Trophoblast cell (in vitro differentiated cells and primary cell): ENCODE data around the gene ABCC4.

Experiments used
- DNase-seq, 2 donors: peaks; one replicate each; pipeline ENCODE4 v3.0.0-alpha.2; 2016
- H2AFZ ChIP-seq: 2 replicates; pipeline ENCODE4 v1.6.1; 2013; ENCODE audit warnings: low read length, moderate library complexity, mild to moderate bottlenecking; ENCODE audit not compliant: insufficient read depth, poor library complexity
- H2AK5ac ChIP-seq: 2 replicates; pipeline ENCODE4 v1.6.1; 2013; ENCODE audit warnings: mild to moderate bottlenecking, low read length
- H2BK120ac ChIP-seq: 2 replicates; pipeline ENCODE4 v1.6.1; 2013; ENCODE audit warnings: low read length, mild to moderate bottlenecking, moderate library complexity; ENCODE audit not compliant: insufficient read depth, poor library complexity
- H2BK12ac ChIP-seq: 2 replicates; pipeline ENCODE4 v1.6.1; 2013; ENCODE audit warnings: mild to moderate bottlenecking, low read length, moderate library complexity
- H2BK5ac ChIP-seq: 2 replicates; pipeline ENCODE4 v1.6.1; 2013; ENCODE audit warnings: low read length, low read depth, moderate library complexity, mild to moderate bottlenecking; ENCODE audit not compliant: poor library complexity
- H3K14ac ChIP-seq: 2 replicates; pipeline ENCODE4 v1.6.1; 2013; ENCODE audit warnings: mild to moderate bottlenecking, low read length
- H3K18ac ChIP-seq: 2 replicates; pipeline ENCODE4 v1.6.1; 2013; ENCODE audit warnings: mild to moderate bottlenecking, low read length
- H3K23ac ChIP-seq: 2 replicates; pipeline ENCODE4 v1.6.1; 2013; ENCODE audit warnings: low read length
- H3K27ac ChIP-seq: 2 replicates; pipeline ENCODE4 v1.5.1; 2013; ENCODE audit warnings: low read depth, mild to moderate bottlenecking, inconsistent platforms, low read length, moderate library complexity
- H3K27me3 ChIP-seq: 2 replicates; pipeline ENCODE4 v1.6.1; 2013; ENCODE audit warnings: inconsistent platforms, mild to moderate bottlenecking, low read length, moderate library complexity; ENCODE audit not compliant: insufficient read depth
- H3K36me3 ChIP-seq, 2 experiments: 1 replicate in 1 of 2; 2 replicates in 1 of 2; pipeline ENCODE4 v1.6.1; 2013; ENCODE audit warnings: low read length in 2 of 2, mild to moderate bottlenecking in 2 of 2, moderate library complexity in 1 of 2; ENCODE audit not compliant: insufficient read depth in 2 of 2, control insufficient read depth in 1 of 2
- H3K4ac ChIP-seq: 2 replicates; pipeline ENCODE4 v1.6.1; 2013; ENCODE audit warnings: low read depth, mild to moderate bottlenecking, low read length, moderate library complexity
- H3K4me1 ChIP-seq, 2 experiments: 1 replicate in 1 of 2; 2 replicates in 1 of 2; pipeline ENCODE4 v1.6.1; 2013; ENCODE audit warnings: low read length in 2 of 2, mild to moderate bottlenecking in 2 of 2, moderate library complexity in 1 of 2; ENCODE audit not compliant: insufficient read depth in 2 of 2, control insufficient read depth in 1 of 2
- H3K4me2 ChIP-seq: 2 replicates; pipeline ENCODE4 v1.6.1; 2013; ENCODE audit warnings: inconsistent platforms, mild to moderate bottlenecking, low read length, moderate library complexity
- H3K4me3 ChIP-seq: 2 replicates; pipeline ENCODE4 v1.5.1; 2013; ENCODE audit warnings: mild to moderate bottlenecking, low read depth, low read length, inconsistent platforms
- H3K79me1 ChIP-seq: one replicate; pipeline ENCODE4 v1.6.1; 2013; ENCODE audit warnings: low read length
- H3K79me2 ChIP-seq: 2 replicates; pipeline ENCODE4 v1.6.1; 2013; ENCODE audit warnings: low read length, mild to moderate bottlenecking; ENCODE audit not compliant: control insufficient read depth, insufficient read depth, poor library complexity
- H3K9ac ChIP-seq: 2 replicates; pipeline ENCODE4 v1.6.1; 2013; ENCODE audit warnings: mild to moderate bottlenecking, low read length
- H3K9me3 ChIP-seq: 2 replicates; pipeline ENCODE4 v1.6.1; 2013; ENCODE audit warnings: low read depth, mild to moderate bottlenecking, control low read depth, inconsistent platforms, low read length; ENCODE audit not compliant: insufficient read depth
- H4K12ac ChIP-seq: 2 replicates; pipeline ENCODE4 v1.6.1; 2013; ENCODE audit warnings: low read depth, mild to moderate bottlenecking, low read length, moderate library complexity
- H4K8ac ChIP-seq: 2 replicates; pipeline ENCODE4 v1.6.1; 2013; ENCODE audit warnings: low read depth, mild to moderate bottlenecking, low read length, moderate library complexity
- H4K91ac ChIP-seq: one replicate; pipeline ENCODE4 v1.6.1; 2013; ENCODE audit warnings: low read depth, mild to moderate bottlenecking, low read length, moderate library complexity
- WGBS: extraction: QIAGEN DNeasy Blood & Tissue Kit; methylation state at CpG from one replicate; pipeline ENCODE4 v1.1.7; 2013; ENCODE audit warnings: missing lambda C conversion rate; ENCODE audit not compliant: insufficient read length, insufficient coverage; ENCODE audit errors: extremely low coverage; 5-methylcytosine and 5-hydroxymethylcytosine counted together

Gene ABCC4

GRCh38 chr13:95207769-95208366 is 93.4 kb downstream of the ABCC4 start:
- H3K36me3 ChIP-seq, result no peaks in the 10 kb centered on the region
- WGBS, result no CpG with 5 or more reads among the region's 12 CpGs
- H3K27ac ChIP-seq, result no peak overlapping the region
- H3K9me3 ChIP-seq, result no peaks in the 10 kb centered on the region
- no peak overlapping the region for H2BK12ac ChIP-seq
- no peak overlapping the region for H3K23ac ChIP-seq
- H3K4me3 ChIP-seq, result no peak overlapping the region
- H2BK5ac ChIP-seq, result no peak overlapping the region
- H3K79me1 ChIP-seq, result no peaks in the 10 kb centered on the region
- H3K4me1 ChIP-seq, result no peaks in the 10 kb centered on the region
- no peak for DNase-seq
- H3K14ac ChIP-seq, result no peak overlapping the region
- no peak overlapping the region for H3K9ac ChIP-seq
- H2AFZ ChIP-seq, result no peak overlapping the region
- no peak overlapping the region for H2BK120ac ChIP-seq
- H3K79me2 ChIP-seq, result no peaks in the 10 kb centered on the region
- H3K4ac ChIP-seq, result no peak overlapping the region
- no peak overlapping the region for H4K91ac ChIP-seq
- no peak overlapping the region for H2AK5ac ChIP-seq
- H3K4me2 ChIP-seq, result no peak overlapping the region
- H4K12ac ChIP-seq, result no peak overlapping the region
- no peak overlapping the region for H3K18ac ChIP-seq
- H4K8ac ChIP-seq, result no peak overlapping the region
- H3K27me3 ChIP-seq, result no peaks in the 10 kb centered on the region

- no peaks in the 10 kb centered on the region for H3K36me3 ChIP-seq
- no peak overlapping the region for H2BK12ac ChIP-seq
- no peak overlapping the region for H3K14ac ChIP-seq
- no peak for DNase-seq
- H2BK120ac ChIP-seq, result no peak overlapping the region
- no peak overlapping the region for H3K4me2 ChIP-seq
- H3K23ac ChIP-seq, result no peak overlapping the region
- H2AFZ ChIP-seq, result no peak overlapping the region
- H3K4ac ChIP-seq, result no peak overlapping the region
- WGBS, result no CpG with 5 or more reads among the region's 4 CpGs
- H3K9me3 ChIP-seq, result no peaks in the 10 kb centered on the region
- no peak overlapping the region for H2BK5ac ChIP-seq
- H2AK5ac ChIP-seq, result no peak overlapping the region
- no peaks in the 10 kb centered on the region for H3K79me2 ChIP-seq
- no peak overlapping the region for H3K4me3 ChIP-seq
- no peak overlapping the region for H4K12ac ChIP-seq
- no peaks in the 10 kb centered on the region for H3K4me1 ChIP-seq
- H4K91ac ChIP-seq, result no peak overlapping the region
- H3K18ac ChIP-seq, result no peak overlapping the region
- no peak overlapping the region for H3K9ac ChIP-seq
- no peak overlapping the region for H4K8ac ChIP-seq
- H3K79me1 ChIP-seq, result no peaks in the 10 kb centered on the region
- H3K27me3 ChIP-seq, result no peaks in the 10 kb centered on the region
- H3K27ac ChIP-seq, result no peak overlapping the region
Observed at GRCh38 chr13:95206116-95206515, 95.1 kb downstream of the ABCC4 start.

- H2BK5ac ChIP-seq, result no peak overlapping the region
- H3K27me3 ChIP-seq, result no peaks in the 10 kb centered on the region
- no peak overlapping the region for H2AK5ac ChIP-seq
- H3K23ac ChIP-seq, result no peak overlapping the region
- WGBS, result no CpG with 5 or more reads among the region's 7 CpGs
- H3K18ac ChIP-seq, result no peak overlapping the region
- H2BK12ac ChIP-seq, result no peak overlapping the region
- H3K9me3 ChIP-seq, result no peaks in the 10 kb centered on the region
- no peak for DNase-seq
- H3K4ac ChIP-seq, result no peak overlapping the region
- H3K14ac ChIP-seq, result no peak overlapping the region
- no peak overlapping the region for H2BK120ac ChIP-seq
- H3K79me1 ChIP-seq, result no peaks in the 10 kb centered on the region
- H3K4me2 ChIP-seq, result no peak overlapping the region
- H3K27ac ChIP-seq, result no peak overlapping the region
- H3K4me1 ChIP-seq, result no peaks in the 10 kb centered on the region
- H3K4me3 ChIP-seq, result no peak overlapping the region
- no peaks in the 10 kb centered on the region for H3K36me3 ChIP-seq
- H4K12ac ChIP-seq, result no peak overlapping the region
- H4K8ac ChIP-seq, result no peak overlapping the region
- no peaks in the 10 kb centered on the region for H3K79me2 ChIP-seq
- H4K91ac ChIP-seq, result no peak overlapping the region
- no peak overlapping the region for H2AFZ ChIP-seq
- no peak overlapping the region for H3K9ac ChIP-seq
Observed at GRCh38 chr13:95204231-95204765, 97.0 kb downstream of the ABCC4 start.

DNA sequence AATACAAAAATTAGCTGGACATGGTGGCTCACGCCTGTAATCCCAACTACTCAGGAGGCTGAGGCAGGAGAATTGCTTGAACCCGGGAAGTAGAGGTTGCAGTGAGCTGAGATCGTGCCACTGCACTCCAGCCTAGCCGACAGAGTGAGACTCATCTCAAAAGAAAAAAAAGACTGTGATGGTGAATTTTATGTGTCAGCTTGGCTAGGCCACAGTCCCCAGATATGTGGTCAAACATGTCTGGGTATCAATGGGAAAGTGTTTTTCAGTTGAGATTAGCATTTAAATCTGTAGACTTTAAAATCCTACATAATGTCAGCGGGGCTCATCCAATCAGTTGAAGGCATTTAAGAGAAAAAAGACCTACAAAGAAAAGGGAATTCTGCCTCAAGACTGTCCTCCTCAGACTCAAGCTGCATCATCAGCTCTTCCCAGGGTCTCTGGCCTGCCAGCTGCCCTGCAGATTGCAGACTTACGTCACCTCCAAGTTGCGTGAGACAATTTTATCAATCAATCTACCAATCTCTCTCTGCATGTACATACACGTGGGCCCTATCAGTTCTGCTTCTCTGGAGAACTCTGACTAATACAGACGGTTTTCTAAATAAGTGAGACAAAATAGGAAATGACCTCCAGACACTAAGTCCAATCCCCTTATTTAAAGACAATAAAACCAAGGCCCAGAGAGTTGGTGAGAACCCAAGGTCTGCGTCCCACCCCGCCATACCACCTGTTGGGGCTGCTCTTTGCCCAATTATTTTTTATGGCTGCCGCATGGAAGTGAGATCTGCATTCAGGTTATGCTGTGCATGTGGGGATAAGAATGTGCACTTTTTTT is 99.2 kb downstream of the ABCC4 start:
- Histone ChIP-seq H2BK12ac (no peak overlapping the region), H3K18ac (no peak overlapping the region), H4K8ac (no peak overlapping the region), H3K23ac (no peak overlapping the region), H2AFZ (no peak overlapping the region), H3K27me3 (no peaks in the 10 kb centered on the region), H3K9me3 (no peaks in the 10 kb centered on the region), H3K4ac (no peak overlapping the region), H2BK5ac (no peak overlapping the region), H3K79me2 (no peaks in the 10 kb centered on the region), H2AK5ac (no peak overlapping the region), H3K36me3 (no peaks in the 10 kb centered on the region), H4K12ac (no peak overlapping the region), H2BK120ac (no peak overlapping the region), H3K79me1 (no peaks in the 10 kb centered on the region), H3K9ac (no peak overlapping the region), H3K4me3 (no peak overlapping the region), H4K91ac (no peak overlapping the region), H3K14ac (no peak overlapping the region), H3K4me1 (no peaks in the 10 kb centered on the region), H3K4me2 (no peak overlapping the region), H3K27ac (no peak overlapping the region)
- peak in 1 of 2 donors; percentile 34 for DNase-seq
- no CpG with 5 or more reads among the region's 12 CpGs for WGBS
